Activated CD8-positive, alpha-beta memory T cell treated with anti-CD3 and anti-CD28 coated beads for 4 hours (primary cell): Measurements from ENCODE around the gene LEFTY1.
A peak's percentile ranks its signal among the peaks of the same experiment; 100 is the strongest.
"Not testable (repeated sequence)": the region's sequence is repeated elsewhere in the genome, so short reads cannot be mapped to it uniquely, and the experiment has no call there.

Source experiments
- DNase-seq, 2 donors: peaks; one replicate each; pipeline ENCODE4 v3.0.0-alpha.2; 2020; ENCODE audit warnings: low read depth in 2 of 2

LEFTY1 gene

GRCh38 chr1:225888898-225889601, at the start of gene LEFTY1:
LEFTY1 (minus strand) TSS chr1:225889146; CDS start chr1:225889066, 80 bp downstream.
- no peak for DNase-seq

GRCh38 chr1:225937048-225937968, 48.4 kb upstream of the LEFTY1 start:
- no peak for DNase-seq

- DNase-seq = no peak
Measured at GRCh38 chr1:225936523-225936922, 47.6 kb upstream of the LEFTY1 start.

GRCh38 chr1:225936086-225936485, 47.1 kb upstream of the LEFTY1 start:
- not testable (repeated sequence) for DNase-seq

- no peak for DNase-seq
Measured at GRCh38 chr1:225934711-225935110, 45.8 kb upstream of the LEFTY1 start.

DNA sequence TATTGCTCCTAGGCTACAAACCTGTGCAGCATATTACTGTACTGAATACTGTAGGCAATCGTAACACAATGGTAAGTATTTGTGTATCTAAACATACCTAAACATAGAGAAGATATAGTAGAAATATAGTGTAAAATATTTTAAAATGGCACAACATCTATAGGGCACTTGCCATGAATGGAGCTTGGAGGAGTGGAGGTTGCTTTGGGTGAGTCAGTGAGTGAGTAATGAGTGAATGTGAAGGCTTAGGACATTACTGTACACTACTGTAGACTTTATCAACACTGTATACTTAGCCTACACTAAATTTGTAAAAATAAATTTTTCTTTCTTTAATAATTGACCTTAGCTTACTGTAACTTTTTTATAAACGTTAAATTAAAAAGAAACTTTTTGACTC, 44.1 kb upstream of the LEFTY1 start:
- DNase-seq = no peak

DNA sequence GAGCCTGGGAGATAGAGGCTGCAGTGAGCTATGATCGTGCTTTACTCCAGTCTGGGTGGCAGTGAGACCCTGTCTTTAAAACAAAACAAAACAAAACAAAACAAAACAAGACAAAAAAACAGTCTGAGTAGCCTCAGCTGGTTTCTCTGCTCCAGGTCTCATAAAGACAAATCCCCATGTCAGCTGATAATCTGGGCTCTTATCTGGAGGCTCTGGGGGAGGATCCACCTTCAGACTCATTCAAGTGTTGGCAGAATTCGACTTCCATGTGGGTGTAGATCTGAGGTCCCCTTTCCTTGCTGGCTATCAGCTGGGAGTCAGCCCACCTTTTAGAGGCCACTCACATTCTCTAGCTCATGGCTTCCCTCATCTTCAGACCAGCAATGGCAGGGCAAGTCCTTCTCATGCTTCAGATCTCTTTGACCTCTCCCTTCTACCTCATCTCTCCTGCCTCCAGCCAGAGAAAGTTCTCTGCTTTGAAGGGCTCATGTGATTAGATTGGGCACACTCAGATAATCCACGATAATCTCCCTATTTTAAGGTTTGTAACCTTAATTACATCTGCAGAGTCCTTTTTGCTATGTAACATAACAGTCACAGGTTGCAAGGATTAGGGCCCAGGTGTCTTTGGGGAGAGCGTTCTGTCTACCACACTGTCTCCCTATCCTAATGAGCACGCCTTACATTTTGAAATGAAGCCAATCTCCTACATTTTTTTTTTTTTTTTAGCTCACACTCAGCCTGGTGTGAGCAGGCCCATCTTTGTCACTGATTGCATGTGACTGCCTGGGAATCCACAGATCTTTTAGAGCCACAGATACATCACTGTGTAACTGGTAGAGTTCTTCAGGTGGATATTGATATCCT, 42.6 kb upstream of the LEFTY1 start:
- no peak for DNase-seq

DNA sequence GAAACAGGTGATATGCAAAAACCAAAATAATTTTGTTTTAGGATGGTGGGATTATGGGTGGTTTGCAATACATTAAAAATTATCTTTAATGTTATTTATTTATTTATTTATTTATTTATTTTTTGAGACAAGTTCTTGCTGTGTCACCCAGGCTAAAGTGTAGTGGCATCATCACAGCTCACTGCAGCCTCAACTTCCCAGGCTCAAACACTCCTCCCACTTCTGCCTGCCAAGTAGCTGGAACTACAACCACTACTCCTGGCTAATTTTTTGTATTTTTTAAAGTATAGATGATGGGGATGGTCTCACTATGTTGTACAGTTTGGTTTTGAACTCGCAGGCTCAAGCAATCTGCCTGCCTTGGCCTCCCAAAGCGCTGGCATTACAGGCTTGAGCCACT, 41.6 kb upstream of the LEFTY1 start:
- no peak for DNase-seq

- not testable (repeated sequence) for DNase-seq
Measured at GRCh38 chr1:225929462-225929861, 40.5 kb upstream of the LEFTY1 start.

GRCh38 chr1:225928186-225929175, 39.5 kb upstream of the LEFTY1 start:
- no peak for DNase-seq

DNA sequence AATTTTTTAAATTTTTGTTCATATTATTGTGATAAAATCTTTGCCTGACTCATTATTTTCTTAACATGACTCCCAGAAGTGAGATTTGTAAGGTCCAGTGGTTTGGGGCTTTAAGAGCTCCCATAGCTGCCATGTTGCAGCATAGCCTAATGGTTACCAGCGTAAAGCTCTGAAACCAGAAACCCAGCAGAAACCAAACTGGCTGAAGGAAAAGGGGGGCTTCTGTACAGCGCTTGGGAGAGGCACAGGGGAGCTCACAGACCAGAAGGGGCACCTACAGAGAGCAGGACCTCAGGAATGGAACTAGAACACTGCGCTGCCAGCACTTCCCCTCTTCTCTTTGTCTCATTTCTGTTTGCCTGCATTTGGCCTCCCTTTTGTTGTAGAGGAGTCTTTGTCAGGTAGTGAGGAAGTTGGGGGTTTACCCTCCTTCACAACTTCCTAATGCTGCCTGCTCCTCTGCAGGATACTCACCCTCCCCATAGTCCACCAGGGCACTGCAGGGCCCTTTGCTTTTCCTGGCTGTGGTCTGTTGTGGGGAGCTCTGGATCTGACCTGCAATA, 37.7 kb upstream of the LEFTY1 start:
- no peak for DNase-seq

GRCh38 chr1:225923692-225924555, 35.0 kb upstream of the LEFTY1 start, which contains the start of gene PYCR2:
PYCR2 (minus strand) TSS chr1:225924250; CDS start chr1:225924110, 140 bp downstream.
- DNase-seq = peak; percentile 86

- no peak for DNase-seq
Measured at GRCh38 chr1:225923381-225923691, 34.4 kb upstream of the LEFTY1 start.

- no peak for DNase-seq
Measured at GRCh38 chr1:225921734-225922709, 33.1 kb upstream of the LEFTY1 start.

DNA sequence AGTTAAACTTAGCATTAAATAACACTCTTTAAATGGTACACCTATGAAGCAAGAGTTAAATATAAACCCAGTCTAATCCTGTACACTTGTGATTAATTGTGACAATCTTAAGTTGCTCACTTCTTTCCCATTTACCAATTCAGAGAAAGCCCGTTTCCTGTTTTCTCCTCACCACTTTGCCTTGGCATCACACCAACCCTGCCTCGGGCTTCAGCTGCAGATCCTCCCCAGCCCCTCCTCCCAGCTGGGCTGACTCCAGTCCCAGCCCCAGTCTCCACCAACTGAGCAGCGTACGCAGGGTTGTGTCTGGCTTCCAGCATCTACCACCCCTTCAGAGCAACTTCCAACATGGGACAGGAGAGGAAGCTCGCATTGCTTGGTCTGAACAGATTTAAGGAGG, 31.0 kb upstream of the LEFTY1 start:
- DNase-seq = no peak

DNA sequence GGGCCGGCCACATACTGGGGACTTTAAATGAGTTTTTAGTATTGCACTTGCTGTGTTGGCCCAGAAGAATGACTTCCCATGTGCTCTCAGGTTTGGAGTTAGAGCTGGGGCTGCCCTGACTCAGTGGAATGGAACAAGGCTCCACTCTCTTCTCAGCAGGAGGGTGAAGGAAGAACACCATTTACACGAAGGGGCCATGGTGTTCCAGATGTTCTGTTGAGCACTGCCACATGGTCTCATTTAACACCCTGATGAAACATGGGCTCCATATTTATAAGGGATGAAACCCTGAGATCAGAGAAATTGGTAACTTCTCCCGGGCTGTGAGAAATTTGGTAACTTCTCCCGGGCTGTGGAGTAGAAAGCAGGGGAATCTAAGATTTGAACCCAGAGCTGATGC, 29.3 kb upstream of the LEFTY1 start:
- no peak for DNase-seq

- DNase-seq = no peak
Measured at GRCh38 chr1:225917536-225917935, 28.6 kb upstream of the LEFTY1 start.

DNA sequence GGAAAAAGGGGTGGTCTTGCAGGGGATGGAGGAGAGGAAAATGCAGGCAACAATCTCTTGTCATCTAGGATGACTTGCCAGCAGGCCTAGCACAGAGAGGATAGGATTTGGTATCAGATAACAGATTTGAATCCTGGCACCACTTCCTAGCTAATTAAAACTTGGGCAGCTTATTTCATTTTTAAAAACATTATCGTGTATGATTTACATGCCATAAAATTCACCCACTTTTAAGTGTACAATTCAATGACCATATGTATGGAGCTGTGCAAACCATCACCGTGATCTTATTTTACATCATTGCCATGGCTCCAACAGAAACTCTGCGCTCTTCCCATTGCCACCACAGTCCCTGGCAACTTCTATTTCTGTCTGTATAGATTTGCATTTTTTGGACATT, 28.2 kb upstream of the LEFTY1 start:
- no peak for DNase-seq
